ENCODE measurements around the gene NKX1-2.
"Not testable (repeated sequence)": the region's sequence is repeated elsewhere in the genome, so short reads cannot be mapped to it uniquely, and the experiment has no call there.

The NKX1-2 gene

GRCh38 chr10:124449170-124450011, 444 bp downstream of the NKX1-2 start:
- no peak for DNase-seq

GRCh38 chr10:124448696-124449169, 1.1 kb downstream of the NKX1-2 start:
- DNase-seq: no peak

DNA sequence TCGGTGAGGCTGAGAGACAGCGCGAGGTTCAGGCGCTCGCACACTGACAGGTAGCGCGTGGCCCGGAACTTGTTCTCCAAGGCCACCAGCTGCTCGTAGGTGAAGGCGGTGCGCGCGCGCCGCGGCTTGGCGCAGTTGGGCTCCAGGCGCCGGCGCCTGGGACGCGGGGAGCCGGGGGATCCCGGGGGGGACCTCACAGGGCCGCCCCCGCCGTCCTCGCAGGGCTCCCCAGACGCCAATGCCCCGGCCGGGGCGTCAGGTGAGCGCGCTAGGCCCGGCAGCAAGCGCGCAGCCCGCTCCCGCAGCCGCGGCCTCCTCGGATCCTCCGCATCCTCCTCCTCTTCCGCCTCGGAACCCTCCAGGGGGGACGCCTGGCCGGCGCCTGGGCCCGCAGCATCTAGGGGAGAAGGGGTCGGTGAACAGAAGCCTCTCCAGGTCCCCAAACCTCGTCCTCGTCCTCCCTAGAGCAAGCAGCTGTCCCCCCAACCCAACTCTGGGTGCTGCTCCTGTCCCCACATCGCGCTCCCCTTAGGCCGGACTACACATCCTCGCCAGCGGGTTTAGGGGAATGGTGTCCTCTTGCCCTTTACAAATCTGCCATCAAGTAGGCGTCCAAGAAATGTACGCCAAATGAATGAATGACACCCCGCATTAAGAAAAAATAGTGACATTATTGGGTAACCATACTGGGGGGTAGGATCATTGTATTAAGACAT, 1.9 kb downstream of the NKX1-2 start:
- DNase-seq: no peak

GRCh38 chr10:124446830-124447750, 2.7 kb downstream of the NKX1-2 start:
- DNase-seq: no peak

DNA sequence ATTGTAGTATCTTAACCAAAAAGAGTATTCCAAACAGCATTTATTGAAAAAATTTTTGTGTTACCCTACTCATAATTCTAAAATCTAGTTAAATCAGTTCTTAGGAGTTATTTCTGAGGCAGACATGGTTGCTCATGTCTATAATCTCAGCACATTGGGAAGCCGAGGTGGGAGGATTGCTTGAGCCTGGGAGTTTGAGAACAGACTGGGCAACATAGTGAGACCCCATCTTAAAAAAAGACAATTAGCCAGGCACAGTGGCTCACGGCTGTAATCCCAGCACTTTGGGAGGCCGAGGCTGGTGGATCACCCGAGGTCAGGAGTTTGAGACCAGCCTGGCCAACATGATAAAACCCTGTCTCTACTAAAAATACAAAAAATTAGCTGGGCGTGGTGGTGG, 8.1 kb downstream of the NKX1-2 start:
- DNase-seq: not testable (repeated sequence)

DNA sequence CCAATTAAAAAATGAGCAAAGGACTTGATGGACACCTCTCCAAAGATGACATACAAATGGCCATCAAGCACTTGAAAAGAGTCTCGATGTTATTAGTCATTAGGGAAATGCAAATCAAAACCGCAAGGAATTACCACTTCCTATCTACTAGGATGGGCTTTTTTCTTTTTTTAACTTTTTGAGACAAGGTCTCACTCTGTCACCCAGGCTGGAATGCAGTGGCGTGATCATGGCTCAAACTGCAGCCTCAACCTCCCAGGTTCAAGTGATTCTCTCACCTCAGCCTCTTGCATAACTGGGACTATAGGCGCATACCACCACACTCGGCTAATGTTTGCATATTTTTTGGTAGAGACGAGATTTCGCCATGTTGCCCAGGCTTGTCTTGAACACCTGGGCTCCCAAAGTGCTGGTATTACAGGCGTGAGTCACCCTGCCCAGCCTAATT, 13.6 kb downstream of the NKX1-2 start:
- no peak for DNase-seq

- DNase-seq: not testable (repeated sequence)
These were observed 14.2 kb downstream of the NKX1-2 start for GRCh38 chr10:124435683-124436082.

DNA sequence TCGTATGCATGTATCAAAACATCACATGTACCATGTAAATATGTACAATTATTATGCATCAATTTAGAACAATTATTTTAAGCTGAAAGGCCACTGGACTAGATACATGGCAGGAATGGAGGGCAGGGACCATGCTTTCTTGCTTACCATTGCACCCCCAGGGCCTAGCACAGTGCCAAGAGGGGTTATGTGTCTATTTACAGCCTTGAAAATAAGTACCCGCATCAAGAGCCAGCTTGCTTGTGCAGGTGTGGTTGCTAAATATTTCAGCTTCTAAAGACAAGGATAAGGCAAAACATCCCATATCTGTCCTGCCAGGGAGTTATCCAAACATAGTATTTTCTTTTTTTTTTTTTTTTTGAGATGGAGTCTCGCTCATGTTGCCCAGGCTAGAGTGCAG, 16.4 kb downstream of the NKX1-2 start:
- DNase-seq: no peak

- DNase-seq: no peak
These were observed 19.8 kb downstream of the NKX1-2 start for GRCh38 chr10:124430077-124430476.

DNA sequence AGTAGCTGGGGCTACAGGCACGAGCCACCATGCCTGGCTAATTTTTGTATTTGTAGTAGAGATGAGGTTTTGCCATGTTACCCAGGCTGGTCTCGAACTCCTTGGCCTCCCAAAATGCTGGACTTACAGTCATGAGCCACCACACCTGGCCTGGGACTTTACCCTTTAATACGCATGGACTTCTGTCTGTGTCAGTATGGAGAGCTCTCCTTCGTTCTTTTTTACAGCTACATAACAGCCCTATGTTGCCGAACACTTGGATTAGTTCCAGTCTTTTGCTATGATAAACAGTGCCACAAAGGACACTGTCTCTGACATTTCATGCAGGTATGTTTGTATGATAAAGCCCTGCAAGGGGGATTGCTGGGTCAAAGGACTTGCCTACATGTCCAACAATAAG, 20.3 kb downstream of the NKX1-2 start:
- no peak for DNase-seq

DNA sequence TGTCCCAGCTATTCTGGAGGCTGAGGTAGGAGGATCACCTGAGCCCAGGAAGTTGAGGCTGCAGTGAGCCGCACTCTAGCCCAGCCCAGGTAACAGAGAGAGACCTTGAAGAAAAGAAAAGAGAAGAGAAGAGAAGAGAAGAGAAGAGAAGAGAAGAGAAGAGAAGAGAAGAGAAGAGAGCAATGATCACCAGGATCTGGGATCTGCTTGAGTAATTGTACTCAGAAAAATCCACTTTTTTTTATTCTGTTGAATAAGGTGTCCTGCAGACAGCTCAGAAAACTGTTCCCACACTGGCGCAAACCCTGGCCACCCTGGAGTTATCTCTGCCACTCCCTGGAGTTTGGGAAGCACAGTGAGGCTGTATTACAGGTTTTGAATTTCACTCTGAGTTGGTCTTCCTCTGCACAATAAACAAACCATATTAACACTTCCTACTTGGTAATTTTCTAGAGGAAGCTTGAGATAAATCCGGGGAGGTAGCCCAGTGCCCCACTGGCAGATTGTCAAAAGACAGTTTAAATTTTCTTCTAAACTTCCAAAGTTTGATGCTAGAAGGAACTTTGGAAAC, 21.5 kb downstream of the NKX1-2 start:
- no peak for DNase-seq

GRCh38 chr10:124425227-124425962, 24.4 kb downstream of the NKX1-2 start:
- DNase-seq: no peak

DNA sequence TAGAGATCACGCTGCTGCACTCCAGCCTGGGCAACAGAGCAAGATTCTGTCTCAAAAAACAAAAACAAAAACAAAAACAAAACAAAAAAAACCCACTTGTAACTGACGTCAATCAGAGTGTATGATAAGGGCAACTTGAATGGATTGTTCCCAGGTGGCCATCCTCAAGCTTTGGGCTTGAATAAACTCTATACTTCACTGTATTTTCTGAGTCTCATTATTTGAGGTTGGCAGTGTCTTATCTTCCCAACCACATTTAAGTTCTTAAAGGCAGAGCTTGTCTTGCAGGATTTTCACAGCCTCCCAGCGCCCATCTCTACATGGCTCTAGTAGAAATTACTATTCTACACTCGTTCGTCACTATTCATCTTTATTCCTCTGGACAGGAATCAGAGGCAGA, 26.0 kb downstream of the NKX1-2 start:
- DNase-seq: no peak

GRCh38 chr10:124422742-124423141, 27.1 kb downstream of the NKX1-2 start:
- DNase-seq: no peak

DNA sequence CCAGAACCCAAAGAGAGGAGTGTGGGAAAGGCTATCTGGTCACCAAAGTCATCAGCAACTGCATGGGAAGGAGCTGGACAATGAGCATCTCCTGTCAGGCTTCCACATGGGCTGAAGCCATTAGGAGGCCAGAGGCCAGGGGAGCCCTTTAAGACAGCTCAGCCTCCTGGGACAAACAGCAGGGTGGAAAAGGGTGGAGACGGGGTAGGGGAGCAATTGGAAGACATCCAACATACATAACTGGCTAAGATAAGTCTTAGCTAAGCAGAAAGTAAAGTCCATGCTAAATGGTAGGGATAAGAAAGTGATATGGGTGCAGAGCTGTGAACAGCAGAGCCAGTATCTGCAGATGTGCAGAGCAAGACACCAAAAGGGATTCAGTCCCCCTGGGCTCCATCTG, 29.6 kb downstream of the NKX1-2 start:
- DNase-seq: no peak

GRCh38 chr10:124419635-124420034, 30.2 kb downstream of the NKX1-2 start:
- DNase-seq: no peak

GRCh38 chr10:124418726-124419501, 30.9 kb downstream of the NKX1-2 start, which contains the start of gene OAT:
Gene OAT, minus strand, starts transcription at chr10:124418923. Its CDS starts 6,752 bp downstream, at chr10:124412171.
- DNase-seq: peak; percentile 96

GRCh38 chr10:124417895-124418725, 31.7 kb downstream of the NKX1-2 start:
- peak; percentile 30 to 32 for DNase-seq

DNA sequence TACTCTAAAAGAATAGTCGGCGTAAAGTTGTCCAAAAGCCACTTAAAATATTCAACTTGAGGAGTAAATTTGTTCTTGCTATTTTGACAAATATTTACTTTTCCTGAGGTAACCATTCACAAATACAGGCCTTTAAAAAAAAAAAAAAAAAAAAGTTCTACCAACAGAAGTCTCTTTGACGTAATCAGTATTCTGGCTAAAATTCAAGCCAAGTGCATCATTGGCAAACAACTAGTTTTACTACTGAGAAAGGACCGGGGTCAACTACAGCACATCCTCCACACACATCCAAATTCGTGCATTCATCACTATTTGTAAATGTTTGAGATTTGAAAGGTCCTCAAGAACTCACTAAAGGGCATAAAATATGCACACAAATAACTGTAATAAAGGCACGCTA, 33.1 kb downstream of the NKX1-2 start:
- no peak for DNase-seq

DNA sequence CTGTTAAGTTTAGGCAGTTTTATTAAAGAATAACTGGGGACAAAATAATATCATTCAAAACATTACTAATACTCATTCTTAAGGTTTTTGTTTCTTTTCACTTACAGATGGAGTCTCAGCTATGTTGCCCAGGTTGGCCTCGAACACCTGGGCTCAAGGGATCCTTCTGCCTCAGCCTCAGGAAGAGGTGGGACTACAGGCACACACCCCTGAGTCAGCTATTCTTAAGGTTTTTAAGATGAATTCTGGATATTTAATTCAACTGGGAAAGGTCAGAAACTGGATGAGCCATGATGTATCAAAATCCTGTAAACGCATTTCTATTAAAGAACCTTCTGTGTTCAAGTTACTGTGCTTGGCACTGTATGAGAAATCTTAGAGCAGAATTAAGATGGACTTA, 34.6 kb downstream of the NKX1-2 start:
- no peak for DNase-seq
